HG02840 (cell line): ENCODE measurements around the gene CDH4.

Experiments used
- ATAC-seq: cut with Tn5 transposase; IDR thresholded peaks from one replicate; pipeline ENCODE4 v1.9.1; 2021; ENCODE audit warnings: mild to moderate bottlenecking, moderate library complexity, moderate number of reproducible peaks; ENCODE audit not compliant: unreplicated experiment, low FRiP score

Gene CDH4

GRCh38 chr20:61832181-61832580, 580.1 kb downstream of the CDH4 start:
- ATAC-seq = no peak

- no peak for ATAC-seq
These were observed 581.9 kb downstream of the CDH4 start for GRCh38 chr20:61833807-61834610.

- no peak for ATAC-seq
These were observed 583.2 kb downstream of the CDH4 start for GRCh38 chr20:61835301-61835700.

GRCh38 chr20:61835791-61836350, 583.8 kb downstream of the CDH4 start:
- ATAC-seq = no peak

GRCh38 chr20:61837200-61837599, 585.1 kb downstream of the CDH4 start:
- ATAC-seq = no peak

GRCh38 chr20:61839223-61839911, 587.3 kb downstream of the CDH4 start:
- ATAC-seq = no peak

- ATAC-seq = no peak
These were observed 588.1 kb downstream of the CDH4 start for GRCh38 chr20:61839912-61840778.

GRCh38 chr20:61840779-61841455, 588.9 kb downstream of the CDH4 start:
- ATAC-seq = no peak

- ATAC-seq = no peak
These were observed 589.5 kb downstream of the CDH4 start for GRCh38 chr20:61841551-61841950.

- no peak for ATAC-seq
These were observed 589.9 kb downstream of the CDH4 start for GRCh38 chr20:61841966-61842365.

GRCh38 chr20:61844621-61845020, 592.6 kb downstream of the CDH4 start:
- ATAC-seq = no peak

GRCh38 chr20:61845233-61845671, 593.2 kb downstream of the CDH4 start:
- ATAC-seq = no peak

GRCh38 chr20:61846074-61846473, 594.0 kb downstream of the CDH4 start:
- no peak for ATAC-seq

GRCh38 chr20:61846741-61847419, 594.8 kb downstream of the CDH4 start:
- ATAC-seq = no peak

- ATAC-seq = no peak
These were observed 595.3 kb downstream of the CDH4 start for GRCh38 chr20:61847420-61847748.

- no peak for ATAC-seq
These were observed 595.9 kb downstream of the CDH4 start for GRCh38 chr20:61847986-61848385.

GRCh38 chr20:61848851-61849250, 596.8 kb downstream of the CDH4 start:
- ATAC-seq = no peak

- ATAC-seq = no peak
These were observed 597.3 kb downstream of the CDH4 start for GRCh38 chr20:61849376-61849775.

- no peak for ATAC-seq
These were observed 597.8 kb downstream of the CDH4 start for GRCh38 chr20:61849822-61850221.

GRCh38 chr20:61850457-61850856, 598.4 kb downstream of the CDH4 start:
- ATAC-seq = no peak
